Peyer's patch (tissue), 4 donors: Measurements from ENCODE around the gene FILIP1L. TPM values are rescaled to one million over a fixed set of nuclear protein-coding genes. Genes with fewer than 3 reads are reported as not detected.

Experiments used
- DNase-seq, 3 donors: peaks; one replicate each; pipeline ENCODE4 v3.0.0-alpha.2; 2017 to 2019
- H3K27ac ChIP-seq, 4 donors: fragments of 200-600 bp; sonication (generic); one replicate each; pipeline ENCODE4 v1.5.1; 2016 to 2019
- H3K27me3 ChIP-seq, 2 donors: fragments of 200-600 bp; sonication (generic); one replicate each; pipeline ENCODE4 v1.5.1; 2019
- H3K36me3 ChIP-seq, 3 donors: fragments of 200-600 bp; sonication (generic); one replicate each; pipeline ENCODE4 v1.5.1; 2016 to 2019
- H3K4me1 ChIP-seq, 4 donors: fragments of 200-600 bp; sonication (generic); one replicate each; pipeline ENCODE4 v1.5.1; 2016 to 2019
- H3K4me3 ChIP-seq, 4 donors: fragments of 200-600 bp; sonication (generic); 1 replicate in 3 of 4; 2 replicates in 1 of 4; pipeline ENCODE4 v1.5.1; 2016 to 2019; ENCODE audit warnings: mild to moderate bottlenecking in 1 of 4
- H3K9me3 ChIP-seq, 4 donors: fragments of 200-600 bp; sonication (generic); one replicate each; pipeline ENCODE4 v1.5.1; 2016 to 2019; ENCODE audit warnings: mild to moderate bottlenecking in 1 of 4
- CTCF ChIP-seq, 6 experiments: fragments of 450-650 bp in 4 of 6; fragments of 200-600 bp in 2 of 6; sonication (generic) in 1 of 6; IDR thresholded peaks; one replicate each; pipeline ENCODE4 v1.5.1; 2017 to 2019; ENCODE audit warnings: antibody characterized with exemption in 6 of 6, mild to moderate bottlenecking in 3 of 6, moderate library complexity in 1 of 6
- POLR2A ChIP-seq, 2 donors: fragments of 450-650 bp; IDR thresholded peaks; one replicate each; pipeline ENCODE4 v1.5.1; 2017; ENCODE audit warnings: antibody characterized with exemption in 2 of 2, mild to moderate bottlenecking in 2 of 2, moderate library complexity in 2 of 2
- total RNA-seq, 4 donors: library from RNA; depleted of rRNA; stranded (reverse); fragments of >200 nt; gene quantifications; one replicate each; pipeline ENCODE4 v1.1.0, GENCODE V29; 2016

FILIP1L gene
- total RNA-seq, 4 donors from 2014 or later, result 5.3 to 69.3 (median 13.1) TPM

GRCh38 chr3:100120012-100120411 is 5.7 kb upstream of the FILIP1L start:
- H3K27me3 ChIP-seq, result no peaks in the 10 kb centered on the region
- no peak overlapping the region for H3K4me3 ChIP-seq
- no peaks in the 10 kb centered on the region for H3K9me3 ChIP-seq
- no peaks in the 10 kb centered on the region for H3K4me1 ChIP-seq
- H3K36me3 ChIP-seq, result no peaks in the 10 kb centered on the region
- DNase-seq, result no peak
- no peak overlapping the region for H3K27ac ChIP-seq
- TF ChIP-seq POLR2A (IDR thresholded peaks at IDR 0.05) (no peak), CTCF (IDR thresholded peaks at IDR 0.05) (no peak)

DNA sequence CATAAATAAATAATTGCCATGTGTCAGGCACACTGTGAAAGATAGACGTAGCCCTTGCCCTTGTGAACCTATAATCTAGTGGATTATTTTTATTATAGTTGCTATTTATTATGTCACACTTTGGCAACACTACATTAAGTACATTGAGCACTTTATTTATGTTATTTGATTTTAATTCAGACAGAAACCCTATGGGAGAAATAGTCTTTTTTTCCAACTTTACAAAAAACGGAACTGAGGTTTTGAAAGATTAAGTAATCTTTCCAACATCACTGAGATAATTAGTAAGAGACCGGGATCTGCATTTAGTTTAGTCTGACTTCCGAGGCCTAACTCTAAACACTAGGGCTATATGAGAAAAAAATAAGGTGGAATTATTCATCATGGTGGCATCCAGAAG is 2.8 kb upstream of the FILIP1L start:
- H3K4me3 ChIP-seq, result no peak overlapping the region
- DNase-seq, result no peak
- no peaks in the 10 kb centered on the region for H3K4me1 ChIP-seq
- no peaks in the 10 kb centered on the region for H3K36me3 ChIP-seq
- H3K27me3 ChIP-seq, result no peaks in the 10 kb centered on the region
- TF ChIP-seq CTCF (IDR thresholded peaks at IDR 0.05), result no peak
- no peak for TF ChIP-seq POLR2A (IDR thresholded peaks at IDR 0.05)
- no peaks in the 10 kb centered on the region for H3K9me3 ChIP-seq
- H3K27ac ChIP-seq, result no peak overlapping the region

- Histone ChIP-seq H3K27ac (no peak overlapping the region), H3K27me3 (no peaks in the 10 kb centered on the region), H3K36me3 (no peaks in the 10 kb centered on the region), H3K9me3 (no peaks in the 10 kb centered on the region), H3K4me3 (no peak overlapping the region), H3K4me1 (no peaks in the 10 kb centered on the region)
- TF ChIP-seq POLR2A (IDR thresholded peaks at IDR 0.05), result no peak
- TF ChIP-seq CTCF (IDR thresholded peaks at IDR 0.05), result no peak
- no peak for DNase-seq
Measured at GRCh38 chr3:100113723-100114412, 433 bp downstream of the FILIP1L start.

GRCh38 chr3:100111728-100112127 is 2.6 kb downstream of the FILIP1L start:
- Histone ChIP-seq H3K27ac (no peak overlapping the region), H3K4me1 (peaks cover 0 to 1% (median 0%) of the 10 kb centered on the region in 4 donors), H3K4me3 (no peak overlapping the region), H3K9me3 (no peaks in the 10 kb centered on the region), H3K27me3 (no peaks in the 10 kb centered on the region), H3K36me3 (no peaks in the 10 kb centered on the region)
- TF ChIP-seq POLR2A (IDR thresholded peaks at IDR 0.05) (no peak), CTCF (IDR thresholded peaks at IDR 0.05) (no peak)
- DNase-seq, result no peak

DNA sequence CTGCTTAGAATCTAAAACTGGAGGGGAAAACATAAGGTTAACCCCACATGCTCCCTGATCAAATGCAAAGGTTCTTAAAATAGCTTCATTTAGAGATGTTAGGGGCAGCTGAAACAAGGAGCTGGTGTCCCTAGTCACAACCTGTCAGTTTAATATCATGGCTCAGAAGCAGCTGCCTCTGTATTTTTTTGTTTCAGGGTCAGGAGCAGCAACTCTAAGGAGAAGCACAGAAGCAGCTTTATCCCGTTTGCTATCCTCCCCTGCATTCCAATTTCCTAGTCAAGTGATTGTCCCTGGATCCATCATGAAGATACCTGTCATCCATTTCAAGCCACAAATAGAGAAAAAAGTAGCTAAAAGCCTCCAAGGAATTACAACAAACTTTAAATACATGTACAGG is 4.1 kb downstream of the FILIP1L start:
- Histone ChIP-seq H3K27me3 (no peaks in the 10 kb centered on the region), H3K36me3 (no peaks in the 10 kb centered on the region), H3K4me1 (peaks cover 0 to 5% (median 0%) of the 10 kb centered on the region in 4 donors), H3K4me3 (no peak overlapping the region), H3K27ac (no peak overlapping the region), H3K9me3 (no peaks in the 10 kb centered on the region)
- TF ChIP-seq POLR2A (IDR thresholded peaks at IDR 0.05) (no peak), CTCF (IDR thresholded peaks at IDR 0.05) (no peak)
- DNase-seq, result no peak
